HepG2 (cell line): ENCODE measurements around the gene TK2. TPM values are rescaled to one million over a fixed set of nuclear protein-coding genes. Genes with fewer than 3 reads are reported as not detected.

Experiments
- ARID5B ChIP-seq: IDR thresholded peaks from 2 replicates; pipeline ENCODE4 v1.4.0; 2020; ENCODE audit warnings: mild to moderate bottlenecking, missing genetic modification reagents
- BRD4 ChIP-seq: sonication (generic); formaldehyde crosslinking; IDR thresholded peaks from 2 replicates; pipeline ENCODE4 v1.4.0; 2020; ENCODE audit warnings: missing genetic modification reagents
- DR1 ChIP-seq: sonication (generic); formaldehyde crosslinking; IDR thresholded peaks from 2 replicates; pipeline ENCODE4 v1.8.0; 2021; ENCODE audit warnings: mild to moderate bottlenecking, missing genetic modification reagents, inconsistent platforms
- MIER2 ChIP-seq: IDR thresholded peaks from 2 replicates; pipeline ENCODE4 v1.6.1; 2016; ENCODE audit warnings: missing biosample characterization, missing genetic modification reagents
- NFE2L1 ChIP-seq: sonication (generic); formaldehyde crosslinking; IDR thresholded peaks from 2 replicates; pipeline ENCODE4 v1.4.0; 2020; ENCODE audit warnings: missing genetic modification reagents, mild to moderate bottlenecking, borderline replicate concordance
- PRDM15 ChIP-seq: sonication (generic); formaldehyde crosslinking; IDR thresholded peaks from 2 replicates; pipeline ENCODE4 v1.4.0; 2020; ENCODE audit warnings: missing genetic modification reagents
- SMARCE1 ChIP-seq: fragments of 450-650 bp; IDR thresholded peaks from 2 replicates; pipeline ENCODE4 v1.6.1; 2017; ENCODE audit warnings: borderline replicate concordance
- SSRP1 ChIP-seq: IDR thresholded peaks from 2 replicates; pipeline ENCODE4 v1.6.1; 2016; ENCODE audit warnings: control low read depth
- TAF15 ChIP-seq: fragments of 200-400 bp; formaldehyde crosslinking; IDR thresholded peaks from one replicate; pipeline ENCODE4 v1.6.1; 2018; ENCODE audit warnings: mild to moderate bottlenecking, low read depth, low read length; ENCODE audit not compliant: poor library complexity, severe bottlenecking
- ZBTB43 ChIP-seq: sonication (generic); formaldehyde crosslinking; conservative IDR thresholded peaks from 2 replicates; pipeline ENCODE4 v1.4.0; 2020; ENCODE audit warnings: missing genetic modification reagents
- ZFP62 ChIP-seq: sonication (generic); formaldehyde crosslinking; IDR thresholded peaks from 2 replicates; pipeline ENCODE4 v1.4.0; 2020; ENCODE audit warnings: missing genetic modification reagents
- ZNF121 ChIP-seq: sonication (generic); formaldehyde crosslinking; IDR thresholded peaks from 2 replicates; pipeline ENCODE4 v1.5.0; 2020; ENCODE audit warnings: mild to moderate bottlenecking, missing genetic modification reagents
- ZNF138 ChIP-seq: sonication (generic); formaldehyde crosslinking; IDR thresholded peaks from 2 replicates; pipeline ENCODE4 v1.5.0; 2020; ENCODE audit warnings: mild to moderate bottlenecking, low read depth, missing genetic modification reagents
- ZNF607 ChIP-seq: sonication (generic); formaldehyde crosslinking; IDR thresholded peaks from 2 replicates; pipeline ENCODE4 v1.5.1; 2020; ENCODE audit warnings: missing genetic modification reagents, mild to moderate bottlenecking, borderline replicate concordance
- ZSCAN20 ChIP-seq: sonication (generic); formaldehyde crosslinking; IDR thresholded peaks from 2 replicates; pipeline ENCODE4 v1.4.0; 2020; ENCODE audit warnings: missing genetic modification reagents, mild to moderate bottlenecking, borderline replicate concordance
- polyA plus RNA-seq, 8 experiments: library from polyadenylated mRNA; depleted of rRNA in 3 of 8; stranded (reverse) in 7 of 8; unstranded in 1 of 8; fragments of >200 nt; fragmentation: Illumina TruSeq in 4 of 8; extraction: Trizol in 4 of 8; gene quantifications; 2 replicates each; pipeline versions ENCODE4 v1.2.1 to v1.2.3, GENCODE V29; 2011 to 2016; ENCODE audit warnings: low read depth in 4 of 8, missing spikeins in 1 of 8, mixed read lengths in 1 of 8; ENCODE audit not compliant: insufficient read depth in 1 of 8
- total RNA-seq, 5 experiments: library from RNA; depleted of rRNA; stranded (reverse); fragments of >200 nt; fragmentation: Illumina TruSeq; extraction: Trizol; gene quantifications; 2 replicates each; pipeline ENCODE4 v1.2.3, GENCODE V29; 2016; ENCODE audit warnings: low read depth in 1 of 5
- TF ChIP-seq, protein P1 (sequence below): sonication (generic); formaldehyde crosslinking; IDR thresholded peaks from 2 replicates; pipeline ENCODE4 v1.4.0; 2020; ENCODE audit warnings: mild to moderate bottlenecking, missing genetic modification reagents
- TF ChIP-seq, protein P2 (sequence below): sonication (generic); formaldehyde crosslinking; conservative IDR thresholded peaks from 2 replicates; pipeline ENCODE4 v1.5.0; 2020; ENCODE audit warnings: missing genetic modification reagents

Gene TK2
- total and polyA plus RNA-seq, 2 of the 13 experiments (the other 11 are each of a cell fraction or from before 2014, with no cell fraction given) = 18.7 to 21.0 TPM

GRCh38 chr16:66502020-66502913 is 47.7 kb downstream of the TK2 start (continued):
- TF ChIP-seq, protein P1, sequence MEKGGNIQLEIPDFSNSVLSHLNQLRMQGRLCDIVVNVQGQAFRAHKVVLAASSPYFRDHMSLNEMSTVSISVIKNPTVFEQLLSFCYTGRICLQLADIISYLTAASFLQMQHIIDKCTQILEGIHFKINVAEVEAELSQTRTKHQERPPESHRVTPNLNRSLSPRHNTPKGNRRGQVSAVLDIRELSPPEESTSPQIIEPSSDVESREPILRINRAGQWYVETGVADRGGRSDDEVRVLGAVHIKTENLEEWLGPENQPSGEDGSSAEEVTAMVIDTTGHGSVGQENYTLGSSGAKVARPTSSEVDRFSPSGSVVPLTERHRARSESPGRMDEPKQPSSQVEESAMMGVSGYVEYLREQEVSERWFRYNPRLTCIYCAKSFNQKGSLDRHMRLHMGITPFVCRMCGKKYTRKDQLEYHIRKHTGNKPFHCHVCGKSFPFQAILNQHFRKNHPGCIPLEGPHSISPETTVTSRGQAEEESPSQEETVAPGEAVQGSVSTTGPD (CRISPR knock-in tag) = no peak
- TF ChIP-seq SSRP1 (CRISPR knock-in tag) (no peak), ARID5B (CRISPR knock-in tag) (peak; percentile 63), NFE2L1 (CRISPR knock-in tag) (no peak), DR1 (CRISPR knock-in tag) (no peak), SMARCE1 (no peak), ZSCAN20 (no peak), ZNF138 (no peak), ZNF607 (no peak), ZFP62 (no peak), PRDM15 (CRISPR knock-in tag) (no peak), ZNF121 (CRISPR knock-in tag) (no peak), TAF15 (no peak), ZBTB43 (no peak), MIER2 (CRISPR knock-in tag) (no peak), BRD4 (CRISPR knock-in tag) (no peak)
- TF ChIP-seq, protein P2, sequence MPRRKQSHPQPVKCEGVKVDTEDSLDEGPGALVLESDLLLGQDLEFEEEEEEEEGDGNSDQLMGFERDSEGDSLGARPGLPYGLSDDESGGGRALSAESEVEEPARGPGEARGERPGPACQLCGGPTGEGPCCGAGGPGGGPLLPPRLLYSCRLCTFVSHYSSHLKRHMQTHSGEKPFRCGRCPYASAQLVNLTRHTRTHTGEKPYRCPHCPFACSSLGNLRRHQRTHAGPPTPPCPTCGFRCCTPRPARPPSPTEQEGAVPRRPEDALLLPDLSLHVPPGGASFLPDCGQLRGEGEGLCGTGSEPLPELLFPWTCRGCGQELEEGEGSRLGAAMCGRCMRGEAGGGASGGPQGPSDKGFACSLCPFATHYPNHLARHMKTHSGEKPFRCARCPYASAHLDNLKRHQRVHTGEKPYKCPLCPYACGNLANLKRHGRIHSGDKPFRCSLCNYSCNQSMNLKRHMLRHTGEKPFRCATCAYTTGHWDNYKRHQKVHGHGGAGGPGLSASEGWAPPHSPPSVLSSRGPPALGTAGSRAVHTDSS (CRISPR knock-in tag) = no peak
